HepG2 (cell line): ENCODE measurements around the gene NOTUM. TPM values are rescaled to one million over a fixed set of nuclear protein-coding genes. Genes with fewer than 3 reads are reported as not detected.

Experiments
- ATF3 ChIP-seq: sonication (generic); formaldehyde crosslinking; IDR thresholded peaks from 2 replicates; pipeline ENCODE4 v1.4.0; 2020; ENCODE audit warnings: missing genetic modification reagents
- DR1 ChIP-seq: sonication (generic); formaldehyde crosslinking; IDR thresholded peaks from 2 replicates; pipeline ENCODE4 v1.8.0; 2021; ENCODE audit warnings: mild to moderate bottlenecking, missing genetic modification reagents, inconsistent platforms
- ETV5 ChIP-seq: IDR thresholded peaks from 2 replicates; pipeline ENCODE4 v1.6.1; 2018; ENCODE audit warnings: missing biosample characterization, missing genetic modification reagents, inconsistent platforms, borderline replicate concordance
- KDM3A ChIP-seq: IDR thresholded peaks from 2 replicates; pipeline ENCODE4 v1.6.1; 2018; ENCODE audit warnings: low read depth, missing compliant biosample characterization
- KLF16 ChIP-seq, 2 experiments: sonication (generic) in 1 of 2; formaldehyde crosslinking in 1 of 2; IDR thresholded peaks; 2 replicates each; pipeline versions ENCODE4 v1.6.1 to v1.8.0; 2016 to 2023; ENCODE audit warnings: missing genetic modification reagents in 2 of 2, missing compliant biosample characterization in 1 of 2
- KMT2A ChIP-seq: sonication (generic); formaldehyde crosslinking; IDR thresholded peaks from 2 replicates; pipeline ENCODE4 v1.4.0; 2020; ENCODE audit warnings: missing genetic modification reagents
- MATR3 ChIP-seq: sonication (generic); formaldehyde crosslinking; IDR thresholded peaks from 2 replicates; pipeline ENCODE4 v1.4.0; 2020; ENCODE audit warnings: missing genetic modification reagents
- MIXL1 ChIP-seq: IDR thresholded peaks from 2 replicates; pipeline ENCODE4 v1.6.1; 2016
- MLLT10 ChIP-seq: sonication (generic); formaldehyde crosslinking; IDR thresholded peaks from 2 replicates; pipeline ENCODE4 v1.4.0; 2020; ENCODE audit warnings: missing genetic modification reagents
- NCOA1 ChIP-seq: sonication (generic); formaldehyde crosslinking; IDR thresholded peaks from 2 replicates; pipeline ENCODE4 v1.9.0; 2021; ENCODE audit warnings: missing genetic modification reagents
- NCOA2 ChIP-seq: sonication (generic); formaldehyde crosslinking; IDR thresholded peaks from 2 replicates; pipeline ENCODE4 v1.8.0; 2022; ENCODE audit warnings: inconsistent platforms
- NR0B2 ChIP-seq: sonication (generic); formaldehyde crosslinking; IDR thresholded peaks from 2 replicates; pipeline ENCODE4 v1.4.0; 2020; ENCODE audit warnings: mild to moderate bottlenecking, missing genetic modification reagents
- POGK ChIP-seq: sonication (generic); formaldehyde crosslinking; conservative IDR thresholded peaks from 2 replicates; pipeline ENCODE4 v1.8.0; 2022; ENCODE audit warnings: mild to moderate bottlenecking, moderate library complexity, missing genetic modification reagents
- RBM22 ChIP-seq: fragments of 200-400 bp; formaldehyde crosslinking; optimal IDR thresholded peaks from 2 replicates; pipeline ENCODE3; 2017; ENCODE audit warnings: mild to moderate bottlenecking, low read length, moderate library complexity
- RFX3 ChIP-seq: IDR thresholded peaks from 2 replicates; pipeline ENCODE4 v1.6.1; 2016; ENCODE audit warnings: missing biosample characterization, missing genetic modification reagents
- SETDB1 ChIP-seq: sonication (generic); formaldehyde crosslinking; IDR thresholded peaks from 2 replicates; pipeline ENCODE4 v1.5.1; 2020; ENCODE audit warnings: missing genetic modification reagents, mild to moderate bottlenecking, borderline replicate concordance
- TOE1 ChIP-seq: sonication (generic); formaldehyde crosslinking; IDR thresholded peaks from 2 replicates; pipeline ENCODE4 v1.4.0; 2020; ENCODE audit warnings: mild to moderate bottlenecking, missing genetic modification reagents
- TRIM24 ChIP-seq: sonication (generic); formaldehyde crosslinking; IDR thresholded peaks from 2 replicates; pipeline ENCODE4 v1.8.0; 2022; ENCODE audit warnings: mild to moderate bottlenecking, missing genetic modification reagents
- ZNF205 ChIP-seq: IDR thresholded peaks from 2 replicates; pipeline ENCODE4 v1.6.1; 2018; ENCODE audit warnings: missing biosample characterization, missing genetic modification reagents
- ZNF276 ChIP-seq: sonication (generic); formaldehyde crosslinking; IDR thresholded peaks from 2 replicates; pipeline ENCODE4 v1.4.0; 2020; ENCODE audit warnings: mild to moderate bottlenecking, low read depth, missing genetic modification reagents
- ZNF512 ChIP-seq: sonication (generic); formaldehyde crosslinking; IDR thresholded peaks from 2 replicates; pipeline ENCODE4 v1.4.0; 2020; ENCODE audit warnings: mild to moderate bottlenecking, missing genetic modification reagents
- ZNF547 ChIP-seq: sonication (generic); formaldehyde crosslinking; IDR thresholded peaks from 2 replicates; pipeline ENCODE4 v1.5.1; 2020; ENCODE audit warnings: mild to moderate bottlenecking, missing genetic modification reagents
- ZNF772 ChIP-seq: sonication (generic); formaldehyde crosslinking; IDR thresholded peaks from 2 replicates; pipeline ENCODE4 v1.5.0; 2020; ENCODE audit warnings: mild to moderate bottlenecking, missing genetic modification reagents
- ZNF891 ChIP-seq: sonication (generic); formaldehyde crosslinking; IDR thresholded peaks from 2 replicates; pipeline ENCODE4 v1.5.0; 2020; ENCODE audit warnings: mild to moderate bottlenecking, missing genetic modification reagents
- polyA plus RNA-seq, 8 experiments: library from polyadenylated mRNA; depleted of rRNA in 3 of 8; stranded (reverse) in 7 of 8; unstranded in 1 of 8; fragments of >200 nt; fragmentation: Illumina TruSeq in 4 of 8; extraction: Trizol in 4 of 8; gene quantifications; 2 replicates each; pipeline versions ENCODE4 v1.2.1 to v1.2.3, GENCODE V29; 2011 to 2016; ENCODE audit warnings: low read depth in 4 of 8, missing spikeins in 1 of 8, mixed read lengths in 1 of 8; ENCODE audit not compliant: insufficient read depth in 1 of 8
- total RNA-seq, 5 experiments: library from RNA; depleted of rRNA; stranded (reverse); fragments of >200 nt; fragmentation: Illumina TruSeq; extraction: Trizol; gene quantifications; 2 replicates each; pipeline ENCODE4 v1.2.3, GENCODE V29; 2016; ENCODE audit warnings: low read depth in 1 of 5

Gene NOTUM
- total and polyA plus RNA-seq, 2 of the 13 experiments (the other 11 are each of a cell fraction or from before 2014, with no cell fraction given): 150 to 160 TPM

GRCh38 chr17:82007495-82008257, 46.7 kb upstream of the NOTUM start (continued):
- no peak for TF ChIP-seq ATF3 (CRISPR knock-in tag)
- TF ChIP-seq DR1 (CRISPR knock-in tag): no peak
- no peak for TF ChIP-seq KMT2A
- TF ChIP-seq NR0B2 (CRISPR knock-in tag): no peak
- no peak for TF ChIP-seq TRIM24 (CRISPR knock-in tag)
- no peak for TF ChIP-seq MLLT10 (CRISPR knock-in tag)
- TF ChIP-seq NCOA1 (CRISPR knock-in tag): no peak
- TF ChIP-seq ZNF891 (CRISPR knock-in tag): no peak
- no peak for TF ChIP-seq POGK (CRISPR knock-in tag)
- no peak for TF ChIP-seq ZNF512
- TF ChIP-seq ZNF772: peak; percentile 29; the same call in 1 of the 2 replicates
- no peak for TF ChIP-seq ETV5 (CRISPR knock-in tag)
- TF ChIP-seq KLF16 (CRISPR knock-in tag; IDR thresholded peaks at IDR 0.05): no peak
- no peak for TF ChIP-seq ZNF276 (CRISPR knock-in tag)
- no peak for TF ChIP-seq KDM3A (CRISPR knock-in tag)
- TF ChIP-seq ZNF547 (CRISPR knock-in tag): no peak
- no peak for TF ChIP-seq ZNF205
- no peak for TF ChIP-seq RFX3 (CRISPR knock-in tag)
- no peak for TF ChIP-seq MIXL1 (CRISPR knock-in tag)
- no peak for TF ChIP-seq SETDB1 (CRISPR knock-in tag)
- TF ChIP-seq MATR3: 0 out of 2 replicates have a peak, but pooled peaks have one; percentile 55
- peak; percentile 71 for TF ChIP-seq RBM22
- TF ChIP-seq TOE1 (CRISPR knock-in tag): no peak
- TF ChIP-seq NCOA2 (CRISPR knock-in tag): no peak
